ENCODE measurements around the gene NFIX.

The NFIX gene

DNA sequence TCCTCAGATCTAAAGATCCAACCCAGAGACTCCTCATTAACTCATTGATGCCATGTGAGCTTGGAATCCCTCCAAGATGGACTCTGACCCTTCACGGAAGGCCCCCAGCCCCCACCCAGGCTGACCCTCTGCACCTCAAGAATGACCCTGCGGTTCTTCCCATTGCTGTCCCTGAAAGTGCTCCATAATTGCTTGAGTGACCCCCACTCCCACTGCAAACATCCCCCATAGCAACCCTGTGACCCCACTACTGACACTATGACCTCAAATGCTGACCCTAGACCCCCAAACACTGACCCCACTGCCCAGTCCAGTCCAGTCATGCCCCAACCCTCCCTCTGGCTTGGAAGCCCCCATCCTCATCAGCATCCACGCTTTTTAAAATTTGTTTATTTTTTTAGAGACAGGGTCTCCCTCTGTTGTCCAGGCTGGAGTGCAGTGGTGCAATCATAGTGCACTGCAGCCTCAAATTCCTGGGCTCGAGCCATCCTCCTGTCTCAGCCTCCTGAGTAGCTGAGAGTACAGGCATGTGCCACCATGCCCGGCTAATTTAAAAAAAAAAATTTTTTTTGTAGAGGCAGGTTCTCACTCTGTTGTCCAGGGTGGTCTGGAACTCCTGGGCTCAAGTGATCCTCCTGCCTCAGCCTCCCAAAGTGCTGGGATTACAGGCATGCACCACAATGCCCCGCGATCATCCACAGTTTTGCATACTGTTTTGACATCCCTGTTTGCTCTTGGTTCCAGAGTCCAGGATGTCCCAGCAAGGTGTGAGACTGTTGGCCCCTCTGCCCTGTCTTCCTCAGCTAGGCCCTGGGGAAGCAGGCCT, 106.5 kb downstream of the NFIX start:
- no peak for DNase-seq (ENCODE audit: low read depth in 2 of 2, low spot score in 1 of 2)

DNA sequence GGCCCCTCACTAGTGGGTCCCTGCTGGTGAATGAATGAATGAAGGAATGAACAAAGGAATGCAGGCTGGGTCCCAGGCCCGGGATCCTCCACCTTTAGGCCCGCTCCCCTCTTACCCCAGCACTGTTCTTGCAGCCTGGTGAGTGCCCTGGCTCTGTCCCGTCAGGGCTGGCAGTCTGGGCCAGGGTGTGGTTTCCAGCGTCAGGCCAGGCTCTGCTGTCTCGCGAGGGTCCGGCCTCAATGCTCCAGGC, 107.1 kb downstream of the NFIX start:
- no peak for DNase-seq (ENCODE audit: low read depth in 2 of 2, low spot score in 1 of 2)

DNA sequence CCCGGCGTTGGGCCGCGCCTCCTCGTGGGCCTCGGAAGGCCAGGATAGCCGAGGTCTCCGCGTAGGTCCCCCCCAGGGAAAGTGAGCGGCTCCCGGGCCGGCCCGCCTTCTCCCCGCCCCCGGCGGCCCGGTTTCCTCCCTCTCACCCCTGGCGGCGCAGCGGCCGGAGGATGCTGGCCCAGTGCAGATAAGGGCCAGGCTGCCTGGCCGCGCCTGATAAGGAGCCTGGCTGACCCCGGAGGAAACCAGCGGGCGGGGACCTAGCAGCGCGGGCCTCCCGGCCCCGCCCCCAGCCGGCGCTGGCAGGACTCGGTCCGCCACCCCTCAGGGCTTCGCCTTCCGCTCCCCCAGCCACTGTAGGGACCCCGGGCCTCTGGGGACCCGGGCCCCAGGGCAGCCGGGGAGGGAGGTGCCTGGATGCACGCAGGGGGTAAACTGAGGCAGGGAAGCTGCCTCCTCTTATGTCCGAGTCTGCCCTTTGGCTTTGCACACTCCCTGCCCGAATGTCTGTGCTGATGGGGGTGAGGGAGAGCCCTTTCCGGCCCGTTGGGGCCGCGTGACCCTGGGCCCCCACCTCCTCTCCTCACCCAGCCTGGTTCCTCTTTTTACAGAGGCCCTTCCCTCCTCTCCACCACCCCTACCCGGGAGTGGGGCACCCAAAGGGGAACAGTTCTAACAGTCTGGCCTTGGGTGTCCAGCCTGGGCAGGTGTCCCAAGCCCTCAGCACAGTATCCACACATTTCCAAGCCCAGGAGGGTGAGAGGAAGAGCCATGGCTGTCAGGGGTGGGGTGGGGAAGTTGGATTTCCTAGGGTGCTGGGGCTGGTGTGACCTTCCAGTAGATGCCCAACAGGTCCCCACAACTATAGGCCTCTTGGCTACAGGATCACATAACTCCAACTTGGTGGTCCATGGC, 107.6 kb downstream of the NFIX start, which contains the start of gene LYL1:
TSS of gene LYL1 (minus strand) at position 193 of the 915 bp plus-strand sequence. CDS start 1,687 bp downstream, outside the sequence.
- no peak for DNase-seq (ENCODE audit: low read depth in 2 of 2, low spot score in 1 of 2)

DNA sequence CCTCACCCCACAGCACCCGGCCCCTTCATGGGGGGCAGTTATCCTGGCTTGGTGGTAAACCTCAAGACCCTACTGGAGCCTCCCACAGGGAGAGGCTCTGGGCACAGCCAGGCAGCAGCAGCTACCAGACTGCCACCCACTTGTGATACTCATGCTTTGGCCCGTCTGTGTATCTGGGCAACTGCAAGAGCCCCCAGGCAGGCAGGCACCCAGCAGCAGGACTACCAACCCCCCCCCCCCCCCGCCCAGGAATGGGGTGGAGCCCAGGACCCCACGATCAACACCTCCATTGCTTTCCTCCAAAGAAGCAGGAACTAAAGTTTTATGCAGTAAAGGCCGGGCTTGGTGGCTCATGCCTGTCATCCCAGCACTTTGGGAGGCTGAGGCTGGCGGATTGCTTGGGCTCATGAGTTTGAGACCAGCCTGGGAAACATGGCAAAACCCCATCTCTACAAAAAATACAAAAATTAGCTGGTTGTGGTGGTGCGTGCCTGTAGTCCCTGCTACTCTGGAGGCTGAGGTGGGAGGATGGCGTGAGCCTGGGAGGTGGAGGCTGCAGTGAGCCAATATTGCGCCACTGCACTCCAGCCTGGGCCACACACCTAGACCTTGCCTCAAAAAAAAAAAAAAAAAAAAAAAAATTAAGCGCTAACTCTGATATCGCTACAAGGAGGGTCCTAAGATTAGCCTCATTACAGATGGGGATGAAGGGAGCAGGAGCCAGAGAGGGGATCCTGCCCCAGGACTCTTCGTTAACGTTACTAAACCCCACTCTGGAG, 108.5 kb downstream of the NFIX start:
- DNase-seq (ENCODE audit: low read depth in 2 of 2, low spot score in 1 of 2) = no peak

DNA sequence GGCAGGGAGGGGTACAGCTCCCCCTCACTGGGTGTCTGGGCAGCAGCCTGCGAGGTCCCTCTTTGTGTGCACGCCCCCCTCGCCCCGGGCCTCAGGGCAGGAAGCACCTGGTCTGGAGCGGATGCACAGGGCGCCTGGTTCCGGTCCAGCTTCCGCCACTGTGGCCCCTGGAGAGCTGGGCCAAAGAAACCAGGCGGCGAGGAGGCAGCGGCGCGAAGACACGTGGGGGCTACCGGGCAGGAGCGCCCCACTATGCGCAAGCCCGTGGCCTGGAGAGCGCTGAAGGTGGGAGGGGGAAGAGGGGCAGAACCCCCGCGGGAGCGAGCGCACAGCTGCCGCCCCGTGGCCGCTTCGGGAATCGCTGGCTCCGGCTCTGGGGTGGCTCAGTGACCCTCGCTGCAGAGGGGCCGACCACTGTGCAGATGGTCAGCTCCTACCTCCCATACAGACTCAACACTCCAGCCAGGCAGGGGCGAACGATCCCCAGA, 109.1 kb downstream of the NFIX start:
- no peak for DNase-seq (ENCODE audit: low read depth in 2 of 2, low spot score in 1 of 2)

DNA sequence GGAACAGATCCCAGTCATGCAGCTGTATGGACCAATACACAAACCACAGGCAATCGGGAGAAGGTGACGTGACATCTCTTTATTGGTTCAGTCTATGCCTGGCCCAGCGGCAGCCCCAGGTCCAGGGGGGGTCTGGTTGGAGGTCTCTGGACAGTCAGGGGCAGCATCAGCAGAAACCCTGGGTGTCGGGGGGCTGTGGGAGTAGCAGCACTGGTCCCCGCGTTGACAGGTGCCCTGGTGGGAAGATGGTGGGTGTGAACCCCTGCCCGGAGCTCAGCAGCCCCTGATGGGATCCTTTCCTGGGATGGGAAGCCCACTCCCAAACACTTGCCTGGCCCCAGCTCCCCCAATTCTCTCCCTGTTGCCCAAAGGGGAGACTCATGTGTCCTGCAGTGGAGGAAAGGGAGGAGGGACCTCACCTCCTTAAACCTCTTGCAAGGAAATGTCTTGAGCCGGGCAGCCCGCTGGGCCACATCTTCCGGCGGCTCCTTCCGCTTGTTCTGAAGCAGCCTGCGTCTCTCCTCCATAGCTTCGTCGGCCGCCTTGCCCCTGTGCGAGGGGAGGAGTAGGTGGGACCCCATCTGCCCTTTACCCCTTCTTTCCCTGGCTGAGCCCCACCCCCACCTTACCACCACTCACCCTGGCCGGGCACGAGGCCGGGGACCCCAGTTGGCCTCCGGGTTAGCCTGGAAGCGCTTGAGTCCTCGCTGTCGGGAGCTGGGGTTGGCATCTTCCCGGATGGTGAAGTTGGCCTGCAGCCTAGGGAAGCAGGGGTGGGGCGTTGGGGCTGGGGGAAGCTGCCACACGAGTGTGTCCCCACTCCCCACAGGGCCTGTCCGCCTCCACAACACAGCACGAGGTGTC, 109.8 kb downstream of the NFIX start:
- DNase-seq (ENCODE audit: low read depth in 2 of 2, low spot score in 1 of 2) = no peak

DNA sequence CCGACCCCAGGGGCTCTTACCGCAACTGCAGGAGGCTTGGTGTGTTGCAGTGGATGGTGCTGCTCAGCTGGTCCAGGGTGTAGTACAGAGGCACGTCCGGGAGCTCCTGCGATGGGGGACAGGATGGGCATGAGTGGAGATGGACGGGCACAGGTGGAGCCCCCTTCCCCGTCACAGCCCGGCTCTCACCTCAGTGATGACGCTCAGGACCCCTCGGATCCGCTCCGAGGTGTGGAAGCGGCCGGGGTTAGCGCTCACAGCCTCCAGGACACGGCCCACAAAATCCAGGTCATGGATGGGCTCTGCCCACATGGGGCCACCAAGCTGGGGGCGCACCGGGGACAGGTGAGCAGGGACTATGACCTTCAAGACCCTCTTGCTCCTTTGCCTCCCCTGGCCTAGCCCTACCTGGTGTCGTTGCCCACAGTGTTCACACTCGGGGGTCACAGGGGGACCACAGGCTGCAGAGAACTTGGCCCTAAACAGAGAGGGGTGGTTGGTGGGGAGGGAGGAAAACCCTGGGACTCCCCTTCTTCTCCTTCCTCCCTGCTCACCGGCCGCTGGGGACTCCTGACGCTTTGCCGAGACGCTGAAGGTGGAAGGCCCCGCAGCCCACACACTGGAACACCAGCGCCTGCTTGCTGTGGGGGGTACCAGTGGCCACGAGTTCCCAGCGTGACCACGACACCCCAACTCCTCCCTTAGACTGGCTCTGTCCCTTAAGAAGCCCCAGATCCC, 114.3 kb downstream of the NFIX start:
- DNase-seq (ENCODE audit: low read depth in 2 of 2, low spot score in 1 of 2) = no peak

DNA sequence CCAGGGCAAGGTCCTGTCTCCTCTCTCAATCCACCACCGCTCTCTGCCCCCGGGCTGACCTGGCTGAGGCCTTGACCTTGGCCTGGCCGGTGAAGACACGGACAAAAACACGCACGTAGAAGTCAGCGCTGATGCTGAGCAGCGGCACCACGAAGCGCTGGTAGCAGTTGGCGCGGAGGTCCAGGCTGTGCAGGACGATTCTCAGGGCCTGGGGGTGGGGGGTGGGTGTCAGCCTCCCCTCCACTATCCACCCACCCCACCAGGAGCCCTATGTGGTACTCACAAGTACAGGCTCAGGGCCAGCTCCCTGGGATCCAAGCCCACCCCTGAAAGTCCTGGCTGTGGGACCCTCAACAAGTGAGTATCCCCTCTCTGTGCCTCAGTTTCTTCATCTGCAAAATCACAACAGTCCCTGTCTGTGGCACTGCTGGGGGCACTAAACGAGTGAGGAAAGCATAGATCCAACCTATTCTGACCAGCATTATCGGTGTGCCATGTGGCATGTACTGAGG, 114.9 kb downstream of the NFIX start:
- DNase-seq (ENCODE audit: low read depth in 2 of 2, low spot score in 1 of 2) = no peak

DNA sequence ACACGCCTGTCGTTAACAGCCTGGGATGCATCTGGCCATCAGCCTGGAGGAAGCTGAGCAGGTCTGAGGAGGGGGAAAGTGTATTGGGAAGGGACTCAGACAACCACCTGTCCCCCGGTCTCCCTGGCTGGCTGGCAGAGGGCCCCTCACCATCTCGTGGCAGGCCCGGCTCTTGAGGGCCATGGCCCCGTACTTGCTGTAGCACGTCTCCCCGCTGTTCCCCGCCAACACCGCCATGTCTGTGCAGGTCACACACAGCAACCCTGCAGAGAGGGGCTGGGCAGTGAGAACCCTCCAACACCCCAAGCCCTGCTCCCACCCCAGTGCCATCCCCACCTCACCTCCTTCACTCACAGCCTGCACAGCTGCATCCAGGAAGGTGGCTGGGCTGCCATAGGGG, 117.3 kb downstream of the NFIX start:
- no peak for DNase-seq (ENCODE audit: low read depth in 2 of 2, low spot score in 1 of 2)

DNA sequence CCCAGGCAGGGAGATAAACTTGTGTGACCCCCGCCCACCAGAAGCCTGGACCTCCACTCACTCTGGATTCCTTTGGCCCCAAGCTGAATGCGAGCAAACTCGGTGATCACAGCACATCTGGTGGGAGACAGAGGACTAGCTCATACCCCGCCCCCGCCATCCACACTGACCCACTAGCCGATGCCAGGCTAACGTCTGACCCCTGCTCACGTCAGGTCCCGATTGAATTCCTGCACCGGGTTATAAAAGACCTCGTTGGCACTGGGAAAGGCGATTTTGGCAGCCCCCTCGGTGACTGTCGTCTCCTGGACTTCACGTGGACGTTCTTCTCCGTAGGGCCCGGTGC, 120.6 kb downstream of the NFIX start:
- DNase-seq (ENCODE audit: low read depth in 2 of 2, low spot score in 1 of 2) = no peak

DNA sequence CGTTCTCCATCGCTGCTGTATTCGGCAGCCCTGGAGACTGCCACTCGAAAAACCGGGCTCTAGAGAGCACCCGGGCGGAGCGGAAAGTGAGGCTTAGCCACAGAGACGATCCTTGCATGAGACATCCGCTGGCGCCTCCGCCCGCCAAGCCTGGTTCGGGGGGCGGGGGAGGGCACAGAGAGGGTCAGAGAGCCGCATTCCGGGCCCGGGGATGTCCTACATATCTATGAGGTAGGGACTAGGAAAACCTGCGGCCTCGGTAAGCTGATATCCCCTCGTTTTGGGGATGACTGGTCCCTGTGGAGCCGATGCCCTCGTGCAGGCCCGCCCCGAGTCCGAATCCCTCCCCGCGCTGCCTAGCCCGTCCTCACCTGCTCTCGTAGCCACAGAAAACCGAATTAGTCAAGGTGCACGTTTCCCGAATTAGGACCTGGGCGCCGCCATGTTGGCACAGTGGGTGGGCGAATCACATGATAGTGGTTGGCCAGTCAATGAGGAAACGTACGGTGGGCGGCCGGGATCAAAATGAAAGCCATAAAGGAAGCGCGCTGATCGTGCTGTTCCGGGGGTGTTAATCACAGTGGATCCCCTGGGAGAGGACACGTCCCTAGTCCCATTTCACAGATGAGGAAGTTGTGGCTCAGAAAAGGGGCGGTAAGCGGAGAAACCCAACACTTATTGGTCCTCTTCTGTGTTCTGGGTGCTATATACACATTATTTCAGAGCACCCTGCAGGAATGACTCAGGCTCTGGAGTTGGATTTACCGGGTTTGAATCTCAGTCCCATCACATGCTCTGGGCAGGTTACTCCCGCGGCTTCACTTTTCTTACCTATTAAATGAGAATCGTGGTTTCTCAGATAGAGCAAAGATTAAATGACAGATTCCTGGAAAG, 121.3 kb downstream of the NFIX start, which contains the start of gene TRMT1:
TSS of gene TRMT1 (minus strand) at position 459 of the 894 bp plus-strand sequence. CDS start at position 118, 341 bp downstream.
- peak; percentile 85 to 89 for DNase-seq (ENCODE audit: low read depth in 2 of 2, low spot score in 1 of 2)

DNA sequence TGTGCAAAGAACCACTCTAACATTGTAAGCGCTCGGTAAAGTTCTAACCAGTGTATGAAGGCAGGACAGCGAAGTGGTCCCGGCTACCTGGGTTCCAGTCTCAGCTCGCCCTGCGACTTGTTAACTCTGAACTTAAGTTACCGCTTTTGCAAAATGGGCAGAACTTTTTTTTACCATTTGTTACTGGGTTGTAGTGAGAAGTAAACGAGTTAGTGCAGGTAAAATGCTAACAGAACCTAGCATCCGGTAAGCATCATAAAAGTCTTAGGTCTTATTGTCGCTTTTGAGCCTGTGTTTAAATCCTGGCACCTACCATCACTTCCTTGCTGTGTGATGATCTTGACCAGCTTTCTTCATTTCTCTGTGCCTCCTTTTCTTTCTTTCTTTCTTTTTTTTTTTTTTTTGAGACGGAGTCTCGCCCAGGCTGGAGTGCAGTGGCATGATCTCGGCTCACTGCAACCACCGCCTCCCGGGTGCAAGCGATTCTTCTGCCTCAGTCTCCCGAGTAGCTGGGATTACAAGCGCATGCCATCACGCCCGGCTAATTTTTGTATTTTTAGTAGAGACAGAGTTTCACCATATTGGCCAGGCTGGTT, 122.0 kb downstream of the NFIX start:
- no peak for DNase-seq (ENCODE audit: low read depth in 2 of 2, low spot score in 1 of 2)

DNA sequence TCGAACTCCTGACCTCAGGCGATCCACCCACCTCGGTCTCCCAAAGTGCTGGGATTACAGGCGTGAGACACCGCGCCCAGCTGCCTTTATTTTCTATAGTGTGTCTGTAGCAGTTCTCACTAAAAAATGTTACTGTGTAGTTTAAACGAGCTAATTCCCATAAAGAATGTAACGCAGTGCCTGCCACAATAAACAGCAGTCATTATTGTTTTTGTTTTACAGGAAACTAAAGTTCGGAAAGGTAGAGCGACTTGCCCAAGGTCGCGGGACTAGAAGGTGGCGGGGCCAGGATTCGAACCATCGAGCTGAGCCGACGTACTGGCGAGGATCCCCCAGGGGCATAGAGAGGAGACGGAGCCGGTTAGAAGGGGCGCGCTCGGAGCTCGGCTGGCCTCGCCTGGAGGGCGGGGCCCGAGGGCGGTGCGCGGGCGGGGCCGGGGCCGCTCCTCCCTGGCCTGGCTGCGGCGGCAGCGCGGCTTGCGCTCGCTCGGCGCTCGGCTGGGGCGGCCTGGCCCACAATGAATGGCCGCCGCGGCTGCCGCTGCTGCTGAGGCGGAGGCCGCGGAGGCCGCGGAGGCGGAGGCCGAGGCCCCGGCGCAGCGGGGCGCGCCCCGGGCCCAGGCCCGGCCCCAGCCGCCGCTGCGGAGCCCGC, 122.6 kb downstream of the NFIX start, which contains the start of gene NACC1:
TSS of gene NACC1 (plus strand) at position 493 of the 652 bp plus-strand sequence. CDS start 16,944 bp downstream, outside the sequence.
- peak; percentile 65 to 81 for DNase-seq (ENCODE audit: low read depth in 2 of 2, low spot score in 1 of 2)

DNA sequence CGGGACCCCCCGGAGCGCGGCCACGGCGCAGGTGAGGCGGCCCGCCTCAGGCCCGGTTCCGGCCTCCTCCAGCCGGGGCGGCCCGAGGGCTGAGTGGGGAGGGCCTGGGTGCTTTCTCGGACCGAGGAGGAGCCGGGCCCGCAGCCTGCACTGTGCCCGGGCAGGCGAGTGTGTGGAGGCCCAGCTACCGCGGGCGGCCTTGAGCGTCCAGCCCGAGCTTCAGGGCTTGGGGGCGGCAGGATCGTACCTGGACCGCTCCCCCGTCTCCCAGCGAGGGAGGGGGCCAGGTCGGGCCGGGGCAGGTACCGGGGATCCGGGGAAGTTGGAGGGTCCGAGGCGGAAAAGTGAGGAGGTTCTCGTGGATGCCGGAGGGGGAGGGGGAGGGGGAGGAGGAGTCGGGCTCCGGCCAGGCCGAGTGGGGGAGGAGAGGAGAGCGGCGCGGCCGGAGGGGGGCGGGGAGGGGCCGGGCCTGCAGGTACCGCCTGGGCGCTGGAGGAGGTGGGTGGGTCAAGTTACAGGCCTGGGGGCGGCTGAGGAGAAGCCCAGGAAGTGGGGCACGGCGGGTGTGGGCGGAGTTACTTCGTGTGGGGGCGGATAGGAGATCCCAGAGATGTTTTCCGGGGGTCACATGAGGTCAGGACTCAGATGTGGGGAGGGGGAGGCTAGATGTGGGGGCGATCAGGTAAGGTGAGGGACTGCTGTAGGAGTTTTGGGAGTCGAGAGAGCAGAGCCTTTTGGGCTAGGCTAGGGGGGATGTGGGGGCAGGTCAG, 123.3 kb downstream of the NFIX start:
- DNase-seq (ENCODE audit: low read depth in 2 of 2, low spot score in 1 of 2) = peak in 1 of 2 donors; percentile 46

DNA sequence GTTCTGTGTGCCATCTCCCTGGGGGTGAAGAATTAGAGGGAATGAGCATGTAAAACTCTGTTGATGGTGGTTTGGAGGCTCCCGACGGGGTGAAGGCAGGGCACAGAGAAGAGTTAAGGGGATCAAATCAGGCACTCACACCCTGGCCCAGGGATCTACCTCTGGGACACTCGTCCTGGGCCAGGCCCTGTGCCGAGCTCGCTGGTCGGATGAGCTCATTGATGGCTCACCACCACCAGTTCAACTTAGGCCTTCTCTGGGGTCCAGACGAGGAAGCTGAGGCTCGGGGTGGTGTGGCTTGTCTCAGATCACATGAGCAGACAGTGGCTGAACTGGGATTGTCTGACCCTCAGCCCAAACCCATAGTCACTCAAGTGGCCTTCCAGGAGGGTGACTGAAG, 124.4 kb downstream of the NFIX start:
- DNase-seq (ENCODE audit: low read depth in 2 of 2, low spot score in 1 of 2) = no peak

DNA sequence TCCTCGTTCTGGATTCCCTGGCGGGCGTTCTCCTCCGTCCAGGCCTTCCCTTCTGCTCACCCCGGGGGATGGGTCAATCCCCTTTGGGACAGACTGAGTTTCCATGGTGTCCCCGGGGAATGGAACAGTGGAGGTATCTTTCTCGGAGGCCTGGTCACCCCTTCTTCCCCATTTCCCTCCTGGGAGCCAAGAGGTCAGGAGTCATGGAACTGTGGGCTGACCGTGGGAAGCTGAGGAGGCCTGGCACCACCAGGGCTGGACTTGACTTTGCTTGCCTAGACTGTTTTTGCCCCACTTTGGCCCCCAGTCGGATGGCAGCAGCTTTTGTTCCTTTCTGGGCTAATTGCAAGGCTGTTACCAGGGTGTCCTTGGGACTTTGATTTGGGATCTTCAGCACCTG, 124.8 kb downstream of the NFIX start:
- no peak for DNase-seq (ENCODE audit: low read depth in 2 of 2, low spot score in 1 of 2)

DNA sequence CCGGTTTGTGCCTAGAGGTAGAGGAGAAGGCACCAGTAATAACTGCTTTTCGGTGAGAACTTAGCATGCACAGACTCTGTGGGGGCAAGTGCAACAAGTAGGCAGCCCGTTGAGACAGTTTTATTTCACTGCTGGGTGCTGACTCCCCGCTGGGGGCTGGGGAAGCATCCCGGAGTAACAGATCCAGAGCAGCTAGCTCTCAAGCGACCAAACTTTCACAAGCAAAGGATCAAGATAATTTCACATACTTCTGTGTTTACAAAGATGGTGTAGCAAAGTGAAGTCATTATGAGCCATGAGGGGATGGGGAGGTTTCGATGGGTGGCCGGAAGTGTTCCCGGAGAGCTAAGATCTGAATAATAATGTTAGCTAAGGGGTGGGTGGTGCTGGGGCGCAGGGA, 125.5 kb downstream of the NFIX start:
- DNase-seq (ENCODE audit: low read depth in 2 of 2, low spot score in 1 of 2) = no peak

All from stimulated activated CD8-positive, alpha-beta memory T cell treated with anti-CD3 and anti-CD28 coated beads, Interleukin-4, amount 100 ng/mL, for 4 hours (primary cell).